Stimulated activated effector memory CD8-positive, alpha-beta T cell treated with anti-CD3 and anti-CD28 coated beads, Interleukin-12 subunit alpha, Interleukin-12 subunit beta, amount 100 ng/mL, for 72 hours (primary cell): Measurements from ENCODE around the gene DMRTC2.

Source experiments
- ATAC-seq: fragments of 150-1000 bp; cut with Tn5 transposase; 2 replicates; pipeline ENCODE4 v1.10.0; 2021
- DNase-seq, 2 donors: peaks; one replicate each; pipeline ENCODE4 v3.0.0; 2021 to 2022; ENCODE audit warnings: low spot score in 2 of 2
- H3K27ac Mint-ChIP-seq: one replicate; pipeline ENCODE4 v1.8.0; 2022; ENCODE audit warnings: mild to moderate bottlenecking, mixed read lengths
- H3K36me3 Mint-ChIP-seq: one replicate; pipeline ENCODE4 v1.8.0; 2022; ENCODE audit warnings: mild to moderate bottlenecking, mixed read lengths
- H3K4me1 Mint-ChIP-seq: one replicate; pipeline ENCODE4 v1.8.0; 2022; ENCODE audit warnings: mixed read lengths
- H3K4me3 Mint-ChIP-seq: one replicate; pipeline ENCODE4 v1.8.0; 2022; ENCODE audit warnings: mild to moderate bottlenecking, mixed read lengths
- H3K9me3 Mint-ChIP-seq: one replicate; pipeline ENCODE4 v1.8.0; 2022; ENCODE audit warnings: mixed read lengths

DMRTC2 gene

DNA sequence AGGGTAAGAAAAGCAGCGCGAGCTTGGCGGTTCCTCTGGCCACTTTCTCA is at the start of gene DMRTC2:
DMRTC2 (plus strand) TSS at position 42 of the 50 bp plus-strand sequence. CDS start 2,387 bp downstream, outside the sequence.
- Mint-ChIP-seq H3K36me3 (no peaks in the 10 kb centered on the region), H3K4me3 (no peak within 1 kb of the TSS), H3K27ac (no peak within 1 kb of the TSS), H3K4me1 (no peaks in the 10 kb centered on the region), H3K9me3 (peaks cover 5% of the 10 kb centered on the region)
- DNase-seq (no peak), ATAC-seq (no peak)

DNA sequence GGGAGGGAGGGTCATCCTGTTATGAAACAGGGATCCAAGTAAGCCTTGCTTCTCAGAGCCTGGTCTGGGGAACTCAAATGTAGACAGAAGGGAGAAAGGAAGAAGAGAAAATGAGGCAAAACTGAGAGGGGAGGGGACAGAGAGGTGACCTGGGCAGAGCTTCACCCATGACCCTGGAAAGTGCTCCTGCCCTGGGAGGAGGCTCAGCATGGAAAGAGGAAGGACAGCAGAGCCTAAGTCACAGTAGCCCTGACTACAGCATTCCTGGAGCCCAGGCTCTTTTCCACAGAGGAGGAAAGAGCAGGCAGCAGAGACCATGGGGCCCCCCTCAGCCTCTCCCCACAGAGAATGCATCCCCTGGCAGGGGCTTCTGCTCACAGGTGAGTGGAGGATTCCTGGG is 48.5 kb upstream of the DMRTC2 start, which contains the start of gene CEACAM3:
CEACAM3 (plus strand) TSS at position 226 of the 400 bp plus-strand sequence; CDS start at position 317, 91 bp downstream.
- Mint-ChIP-seq H3K27ac (no peak within 1 kb of the TSS), H3K4me3 (no peak within 1 kb of the TSS), H3K36me3 (no peaks in the 10 kb centered on the region), H3K9me3 (no peaks in the 10 kb centered on the region), H3K4me1 (peaks cover 8% of the 10 kb centered on the region)
- ATAC-seq: no peak
- no peak for DNase-seq

DNA sequence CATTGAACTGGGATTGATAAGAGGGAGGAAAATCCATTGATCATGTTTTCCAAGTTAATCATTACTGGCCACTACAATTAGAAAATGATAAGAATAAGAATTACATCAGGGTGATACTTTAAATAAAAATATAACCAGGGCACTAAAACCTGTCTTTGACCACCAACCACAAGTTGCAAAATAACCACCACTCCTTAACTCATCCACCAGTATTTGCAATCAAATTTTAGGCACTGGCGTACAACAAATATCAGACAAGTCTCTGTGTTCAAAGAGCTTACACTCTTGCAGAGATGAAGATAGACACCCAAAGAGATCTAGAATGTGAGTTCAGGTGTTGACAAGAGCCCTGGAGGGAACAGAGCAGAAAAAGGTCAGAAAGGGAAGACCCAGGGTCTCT is 47.9 kb upstream of the DMRTC2 start:
- no peak for ATAC-seq
- Mint-ChIP-seq H3K9me3 (no peaks in the 10 kb centered on the region), H3K4me1 (peaks cover 8% of the 10 kb centered on the region), H3K36me3 (no peaks in the 10 kb centered on the region), H3K4me3 (no peak overlapping the region), H3K27ac (no peak overlapping the region)
- DNase-seq: no peak

DNA sequence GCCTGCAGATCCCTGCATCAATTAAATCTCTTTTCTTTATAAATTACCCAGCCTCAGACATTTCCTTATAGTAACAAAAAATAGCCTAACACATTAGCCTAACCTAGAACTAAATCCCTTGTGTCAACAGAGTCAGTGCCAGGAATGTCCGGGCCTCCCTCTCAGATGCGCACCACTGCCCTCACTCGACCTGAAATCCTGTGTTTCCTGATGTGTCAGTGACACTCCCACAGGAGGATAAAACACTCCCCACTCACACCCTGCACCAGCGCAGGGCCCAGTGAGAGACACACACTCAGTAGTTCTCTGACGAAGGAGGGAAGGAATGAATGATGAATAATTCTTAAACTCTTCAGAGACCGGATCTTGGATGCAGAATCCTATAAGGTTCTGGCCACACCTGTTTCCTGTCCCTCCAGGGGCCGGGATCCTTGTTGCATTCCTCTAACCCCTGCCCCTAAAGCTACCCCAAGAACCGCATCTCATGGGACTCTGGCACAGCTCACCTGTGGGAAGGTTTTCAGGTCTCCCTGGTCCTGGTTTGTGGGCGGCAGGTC is 45.3 kb upstream of the DMRTC2 start:
- Mint-ChIP-seq H3K9me3 (no peaks in the 10 kb centered on the region), H3K4me3 (no peak overlapping the region), H3K36me3 (no peaks in the 10 kb centered on the region), H3K27ac (peak overlapping the region; percentile 72), H3K4me1 (peaks cover 14% of the 10 kb centered on the region)
- DNase-seq (no peak), ATAC-seq (no peak)

DNA sequence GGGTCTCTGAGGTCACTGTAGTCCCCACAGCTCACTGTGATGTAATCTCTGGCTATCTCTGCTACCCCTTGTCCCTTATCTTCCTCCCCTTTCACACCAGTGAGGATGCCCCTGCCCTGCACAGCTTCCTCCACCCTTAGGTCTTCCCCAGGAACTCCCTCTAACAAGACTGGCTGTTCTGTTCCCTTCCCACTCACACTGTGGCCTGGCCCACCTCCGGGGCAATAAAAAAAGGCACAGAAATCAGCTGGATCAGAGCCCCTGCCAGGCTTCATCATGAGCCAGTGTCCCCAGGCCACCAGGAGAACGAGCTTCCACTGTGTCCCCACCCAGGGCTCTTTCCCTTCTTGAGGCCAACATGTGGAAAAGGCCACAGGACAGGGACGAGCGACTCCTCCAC is 43.8 kb upstream of the DMRTC2 start:
- H3K27ac Mint-ChIP-seq: no peak overlapping the region
- no peak overlapping the region for H3K4me3 Mint-ChIP-seq
- ATAC-seq (no peak), DNase-seq (no peak)
- H3K4me1 Mint-ChIP-seq: peaks cover 6% of the 10 kb centered on the region
- no peaks in the 10 kb centered on the region for H3K9me3 Mint-ChIP-seq
- H3K36me3 Mint-ChIP-seq: no peaks in the 10 kb centered on the region

DNA sequence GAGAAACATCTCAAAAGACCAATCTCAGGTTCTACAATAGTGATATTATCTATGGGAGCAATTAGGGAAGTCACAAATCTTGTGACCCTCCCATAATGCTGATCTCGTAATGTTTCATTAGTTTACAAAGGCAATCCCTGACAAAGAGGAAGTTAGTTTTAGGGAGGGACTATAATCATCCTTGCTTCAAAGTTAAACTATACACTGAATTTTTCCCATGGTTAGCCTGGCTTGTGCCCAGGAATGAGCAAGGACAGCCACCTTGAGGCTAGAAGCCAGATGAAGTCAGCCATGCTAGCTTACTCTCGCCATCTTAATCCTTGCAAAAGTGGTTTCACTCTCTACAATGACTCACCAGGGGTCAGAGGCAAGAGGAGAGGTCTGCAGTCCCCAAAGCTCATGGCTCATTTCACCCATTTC is 43.0 kb upstream of the DMRTC2 start:
- Mint-ChIP-seq H3K27ac (no peak overlapping the region), H3K36me3 (no peaks in the 10 kb centered on the region), H3K9me3 (no peaks in the 10 kb centered on the region), H3K4me3 (no peak overlapping the region), H3K4me1 (peaks cover 6% of the 10 kb centered on the region)
- DNase-seq (no peak), ATAC-seq (peak; percentile 47)

DNA sequence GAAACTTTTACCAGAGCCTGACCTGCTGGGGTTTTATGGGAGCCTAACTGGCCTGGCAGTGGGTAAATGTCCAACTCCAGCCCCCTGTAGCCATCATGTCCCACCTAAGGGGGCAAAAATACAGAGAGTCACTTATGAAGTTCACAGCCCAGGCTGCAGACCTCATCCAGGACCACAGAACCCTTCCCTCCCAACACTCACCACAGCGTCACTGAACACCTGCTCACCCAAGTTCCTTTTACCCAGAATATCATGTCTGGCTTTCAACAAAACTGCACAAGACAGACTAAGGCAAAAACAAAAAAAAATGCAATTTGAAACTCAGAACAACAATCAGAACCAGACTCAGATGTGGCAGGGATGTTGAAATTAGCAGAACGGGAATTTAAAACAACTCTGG is 42.1 kb upstream of the DMRTC2 start:
- peaks cover 6% of the 10 kb centered on the region for H3K4me1 Mint-ChIP-seq
- H3K4me3 Mint-ChIP-seq: no peak overlapping the region
- ATAC-seq (no peak), DNase-seq (no peak)
- no peak overlapping the region for H3K27ac Mint-ChIP-seq
- no peaks in the 10 kb centered on the region for H3K36me3 Mint-ChIP-seq
- H3K9me3 Mint-ChIP-seq: no peaks in the 10 kb centered on the region

DNA sequence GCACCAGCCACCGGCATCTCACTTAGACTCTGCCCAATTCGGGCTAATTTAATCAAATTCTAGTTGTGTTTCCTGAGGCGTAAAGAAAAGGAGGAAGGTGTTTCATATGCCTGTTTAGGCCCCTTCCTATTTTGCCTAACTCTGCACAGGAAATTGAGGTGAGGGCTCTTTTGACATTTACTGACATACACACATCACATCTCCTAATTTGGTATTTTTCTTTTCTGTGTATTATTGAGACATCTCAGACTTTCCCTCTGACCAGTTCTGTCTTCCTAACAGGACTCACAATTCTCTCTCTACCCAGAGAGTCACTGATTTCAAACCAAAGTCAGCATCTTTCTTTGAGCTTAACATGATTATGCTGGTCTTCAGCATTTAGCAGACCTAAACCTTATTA is 40.5 kb upstream of the DMRTC2 start:
- no peaks in the 10 kb centered on the region for H3K9me3 Mint-ChIP-seq
- H3K27ac Mint-ChIP-seq: no peak overlapping the region
- H3K4me1 Mint-ChIP-seq: peaks cover 6% of the 10 kb centered on the region
- H3K4me3 Mint-ChIP-seq: no peak overlapping the region
- DNase-seq (no peak), ATAC-seq (no peak)
- no peaks in the 10 kb centered on the region for H3K36me3 Mint-ChIP-seq

DNA sequence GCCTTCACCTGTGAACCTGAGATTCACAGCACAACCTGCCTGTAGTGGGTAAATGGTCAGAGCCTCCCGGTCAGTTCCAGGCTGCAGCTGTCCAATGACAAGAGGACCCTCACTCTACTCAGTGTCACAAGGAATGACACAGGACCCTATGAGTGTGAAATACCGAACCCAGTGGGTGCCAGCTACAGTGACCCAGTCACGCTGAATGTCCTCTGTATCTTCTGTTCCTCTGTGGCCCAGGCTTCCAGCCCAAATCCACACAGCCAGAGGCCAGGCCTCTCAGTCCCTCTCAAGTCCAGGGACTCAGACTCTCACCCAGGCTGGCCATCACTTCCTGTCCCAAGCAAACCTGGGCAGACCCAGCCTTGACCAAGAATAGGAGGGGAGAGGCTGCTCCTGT is 37.7 kb upstream of the DMRTC2 start:
- no peaks in the 10 kb centered on the region for H3K36me3 Mint-ChIP-seq
- DNase-seq (no peak), ATAC-seq (no peak)
- peaks cover 6% of the 10 kb centered on the region for H3K4me1 Mint-ChIP-seq
- no peak overlapping the region for H3K4me3 Mint-ChIP-seq
- H3K9me3 Mint-ChIP-seq: no peaks in the 10 kb centered on the region
- no peak overlapping the region for H3K27ac Mint-ChIP-seq

DNA sequence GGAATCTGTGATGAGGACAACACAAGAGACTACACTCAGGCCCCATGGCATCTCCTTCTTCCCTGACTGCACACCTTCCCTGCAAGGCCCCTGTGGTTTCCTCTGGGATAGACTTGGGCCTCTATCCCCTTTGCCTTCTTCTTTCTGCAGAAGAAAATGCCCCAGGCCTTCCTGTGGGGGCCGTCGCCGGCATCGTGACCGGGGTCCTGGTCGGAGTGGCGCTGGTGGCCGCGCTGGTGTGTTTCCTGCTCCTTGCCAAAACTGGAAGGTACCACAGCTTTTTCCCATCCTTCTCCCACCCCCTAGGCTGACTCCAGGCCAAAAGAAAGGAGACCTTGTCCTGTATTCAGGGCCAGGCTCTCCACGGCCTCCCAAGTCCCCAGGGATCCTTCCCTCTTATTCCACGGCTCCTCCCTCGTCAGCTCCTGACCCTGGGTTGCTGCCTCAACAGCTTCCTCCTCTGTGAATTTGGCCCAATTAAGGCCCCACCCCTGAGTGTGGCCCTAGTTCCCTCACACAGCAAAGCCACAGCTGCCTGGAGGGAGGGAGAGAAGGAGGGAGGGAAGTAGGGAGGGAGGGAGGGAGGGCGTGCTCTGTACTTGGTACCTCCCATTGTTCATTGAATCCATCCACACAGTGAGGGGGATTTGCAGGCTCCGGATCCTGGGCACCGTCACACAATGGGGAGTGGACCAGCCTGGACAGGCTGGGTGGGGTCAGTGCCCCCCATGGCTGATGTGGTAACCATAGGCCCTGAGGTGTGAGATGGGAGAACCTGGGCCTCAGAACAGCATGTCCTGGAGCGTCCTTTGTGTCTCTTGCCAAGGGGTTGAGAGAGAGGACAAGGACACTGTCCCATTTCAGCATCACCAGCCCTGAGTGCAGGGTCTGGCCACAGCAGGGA is 35.9 kb upstream of the DMRTC2 start:
- Mint-ChIP-seq H3K4me3 (no peak overlapping the region), H3K4me1 (no peaks in the 10 kb centered on the region), H3K36me3 (no peaks in the 10 kb centered on the region), H3K27ac (no peak overlapping the region), H3K9me3 (no peaks in the 10 kb centered on the region)
- no peak for DNase-seq
- no peak for ATAC-seq

DNA sequence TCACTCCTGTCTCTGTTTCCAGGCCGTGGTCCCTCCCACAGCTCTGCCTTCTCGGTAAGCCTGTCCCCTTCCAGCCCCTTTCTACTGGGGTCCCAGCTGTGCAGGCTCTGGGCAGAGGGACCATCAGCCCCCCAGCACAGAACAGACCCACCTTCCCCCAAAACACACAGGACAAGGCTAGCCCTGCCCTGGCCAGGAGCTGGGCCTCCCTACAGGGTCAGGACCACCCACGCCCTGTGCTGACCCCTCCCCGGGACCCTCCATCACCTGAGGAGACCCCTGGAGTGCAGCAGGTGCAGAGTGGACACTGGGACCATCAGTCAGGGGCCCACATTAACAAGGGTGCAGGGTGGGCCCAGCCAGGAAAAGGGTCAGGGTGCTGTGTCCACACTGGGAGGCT is 34.5 kb upstream of the DMRTC2 start:
- Mint-ChIP-seq H3K4me3 (no peak overlapping the region), H3K36me3 (no peaks in the 10 kb centered on the region), H3K9me3 (no peaks in the 10 kb centered on the region), H3K27ac (no peak overlapping the region), H3K4me1 (no peaks in the 10 kb centered on the region)
- DNase-seq: no peak
- no peak for ATAC-seq

DNA sequence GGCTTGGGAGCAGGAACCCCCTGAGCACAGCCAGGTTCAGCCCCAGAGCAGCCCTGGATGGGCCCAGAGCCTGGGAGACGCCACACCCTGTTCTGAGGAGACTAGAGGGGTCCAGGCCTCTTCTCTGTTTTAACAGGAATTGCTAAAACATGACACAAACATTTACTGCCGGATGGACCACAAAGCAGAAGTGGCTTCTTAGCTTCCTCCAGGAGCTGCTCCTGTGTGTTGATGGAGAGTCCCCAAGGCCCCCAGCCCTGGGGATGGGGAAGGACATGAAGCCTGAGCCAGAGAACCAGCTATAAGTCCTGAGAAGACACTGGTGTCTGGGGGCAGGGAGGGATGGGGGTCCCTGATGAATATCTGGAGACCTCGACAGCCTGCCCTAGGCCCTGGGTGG is 33.8 kb upstream of the DMRTC2 start:
- H3K36me3 Mint-ChIP-seq: no peaks in the 10 kb centered on the region
- no peak overlapping the region for H3K27ac Mint-ChIP-seq
- no peak for ATAC-seq
- no peak overlapping the region for H3K4me3 Mint-ChIP-seq
- H3K4me1 Mint-ChIP-seq: no peaks in the 10 kb centered on the region
- H3K9me3 Mint-ChIP-seq: no peaks in the 10 kb centered on the region
- no peak for DNase-seq

DNA sequence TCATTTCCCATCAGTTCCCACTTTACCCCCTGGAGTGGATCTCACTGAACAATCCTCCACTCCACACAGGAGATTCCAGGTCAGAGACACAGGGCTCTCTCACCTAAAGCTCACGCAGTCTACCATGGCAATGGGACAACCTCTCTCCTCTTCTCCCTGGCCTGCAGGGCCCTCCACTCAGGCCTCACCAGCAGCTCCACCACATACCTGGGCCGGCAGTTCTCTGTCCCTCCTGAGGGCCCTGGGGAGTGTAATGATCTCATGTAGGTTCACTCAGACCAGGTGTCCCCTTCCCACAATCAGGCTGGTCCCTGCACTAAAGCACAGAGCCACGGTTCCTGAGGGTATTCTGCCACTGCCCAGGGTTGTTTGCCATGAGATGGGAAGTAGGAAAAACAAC is 32.9 kb upstream of the DMRTC2 start:
- Mint-ChIP-seq H3K4me1 (no peaks in the 10 kb centered on the region), H3K27ac (no peak overlapping the region), H3K4me3 (no peak overlapping the region), H3K36me3 (no peaks in the 10 kb centered on the region), H3K9me3 (no peaks in the 10 kb centered on the region)
- no peak for DNase-seq
- no peak for ATAC-seq

DNA sequence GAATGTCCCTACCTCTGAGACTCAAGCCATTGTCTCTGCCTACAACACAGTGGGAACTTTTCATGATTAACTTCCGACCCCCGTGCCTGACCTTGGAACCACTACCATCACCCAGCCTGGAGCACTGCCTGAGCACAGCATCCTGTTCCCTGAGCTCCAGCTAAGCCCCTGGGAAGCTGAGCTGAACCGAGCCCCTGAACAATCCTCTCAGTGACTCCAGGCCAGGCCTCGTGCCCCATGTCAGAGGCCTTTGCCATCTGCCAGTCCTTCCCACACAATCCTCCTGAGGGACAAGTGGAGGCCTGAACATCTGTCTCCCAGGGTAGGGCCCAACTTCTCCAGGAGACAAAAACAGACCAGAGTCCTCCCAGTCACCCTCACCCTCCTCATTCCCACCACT is 30.9 kb upstream of the DMRTC2 start:
- no peak overlapping the region for H3K4me3 Mint-ChIP-seq
- H3K9me3 Mint-ChIP-seq: no peaks in the 10 kb centered on the region
- no peak for DNase-seq
- no peaks in the 10 kb centered on the region for H3K36me3 Mint-ChIP-seq
- H3K27ac Mint-ChIP-seq: no peak overlapping the region
- ATAC-seq: no peak
- H3K4me1 Mint-ChIP-seq: no peaks in the 10 kb centered on the region

DNA sequence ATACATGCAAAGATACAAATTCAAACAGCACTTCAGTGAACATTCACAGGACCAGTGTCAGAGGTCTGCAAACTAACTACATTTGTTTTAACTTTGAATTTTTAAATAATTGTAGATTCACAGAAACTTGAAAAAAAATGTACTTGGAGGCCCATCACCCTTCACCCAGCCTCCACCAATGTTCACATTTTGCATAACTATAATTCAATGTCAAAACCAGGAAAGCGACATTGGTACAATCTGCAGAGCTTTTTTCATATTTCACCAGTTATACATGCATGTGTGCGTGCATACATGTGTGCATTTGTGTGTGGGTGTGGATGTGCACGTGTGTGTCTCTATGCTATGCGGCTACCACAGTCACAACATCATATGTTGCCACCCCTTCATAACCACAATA is 29.5 kb upstream of the DMRTC2 start:
- DNase-seq (no peak), ATAC-seq (no peak)
- no peaks in the 10 kb centered on the region for H3K36me3 Mint-ChIP-seq
- H3K4me1 Mint-ChIP-seq: no peaks in the 10 kb centered on the region
- H3K27ac Mint-ChIP-seq: no peak overlapping the region
- H3K9me3 Mint-ChIP-seq: no peaks in the 10 kb centered on the region
- H3K4me3 Mint-ChIP-seq: no peak overlapping the region

DNA sequence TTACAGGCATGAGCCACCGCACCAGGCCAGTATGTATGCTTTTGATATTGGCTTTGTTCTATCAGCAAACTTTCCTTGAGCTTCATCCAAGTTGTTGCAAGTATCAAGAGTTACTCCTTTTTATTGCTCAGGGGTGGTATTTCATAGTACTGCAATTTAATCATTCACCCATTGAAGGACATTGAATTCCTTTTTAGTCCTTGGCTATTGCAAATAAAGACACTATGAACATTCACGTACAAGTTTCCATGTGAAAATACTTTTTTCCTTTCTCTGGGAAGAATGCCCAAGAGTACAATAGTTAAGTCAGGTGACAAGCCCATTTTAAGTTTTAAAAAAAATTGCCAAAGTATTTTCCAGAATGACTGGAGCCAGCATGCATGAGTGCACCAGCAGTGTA is 28.1 kb upstream of the DMRTC2 start:
- DNase-seq: no peak
- no peaks in the 10 kb centered on the region for H3K36me3 Mint-ChIP-seq
- no peak for ATAC-seq
- no peaks in the 10 kb centered on the region for H3K4me1 Mint-ChIP-seq
- H3K4me3 Mint-ChIP-seq: no peak overlapping the region
- no peak overlapping the region for H3K27ac Mint-ChIP-seq
- no peaks in the 10 kb centered on the region for H3K9me3 Mint-ChIP-seq
